HG03442 (cell line): ENCODE data around the gene GPR15.

ENCODE experiments used
- ATAC-seq: cut with Tn5 transposase; IDR thresholded peaks from one replicate; pipeline ENCODE4 v1.9.1; 2021; ENCODE audit warnings: mild to moderate bottlenecking, moderate library complexity; ENCODE audit not compliant: unreplicated experiment

Gene GPR15

GRCh38 chr3:98582042-98582441 is 50.3 kb downstream of the GPR15 start:
- ATAC-seq = no peak

GRCh38 chr3:98583766-98584165 is 52.0 kb downstream of the GPR15 start:
- no peak for ATAC-seq
